ENCODE measurements around the gene SDF2L1. TPM values are rescaled to one million over a fixed set of nuclear protein-coding genes. Genes with fewer than 3 reads are reported as not detected.
"Not testable (repeated sequence)": the region's sequence is repeated elsewhere in the genome, so short reads cannot be mapped to it uniquely, and the experiment has no call there.

The SDF2L1 gene, protein sequence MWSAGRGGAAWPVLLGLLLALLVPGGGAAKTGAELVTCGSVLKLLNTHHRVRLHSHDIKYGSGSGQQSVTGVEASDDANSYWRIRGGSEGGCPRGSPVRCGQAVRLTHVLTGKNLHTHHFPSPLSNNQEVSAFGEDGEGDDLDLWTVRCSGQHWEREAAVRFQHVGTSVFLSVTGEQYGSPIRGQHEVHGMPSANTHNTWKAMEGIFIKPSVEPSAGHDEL
- total RNA-seq: 82.8 and 87.1 TPM in 2 replicates

DNA sequence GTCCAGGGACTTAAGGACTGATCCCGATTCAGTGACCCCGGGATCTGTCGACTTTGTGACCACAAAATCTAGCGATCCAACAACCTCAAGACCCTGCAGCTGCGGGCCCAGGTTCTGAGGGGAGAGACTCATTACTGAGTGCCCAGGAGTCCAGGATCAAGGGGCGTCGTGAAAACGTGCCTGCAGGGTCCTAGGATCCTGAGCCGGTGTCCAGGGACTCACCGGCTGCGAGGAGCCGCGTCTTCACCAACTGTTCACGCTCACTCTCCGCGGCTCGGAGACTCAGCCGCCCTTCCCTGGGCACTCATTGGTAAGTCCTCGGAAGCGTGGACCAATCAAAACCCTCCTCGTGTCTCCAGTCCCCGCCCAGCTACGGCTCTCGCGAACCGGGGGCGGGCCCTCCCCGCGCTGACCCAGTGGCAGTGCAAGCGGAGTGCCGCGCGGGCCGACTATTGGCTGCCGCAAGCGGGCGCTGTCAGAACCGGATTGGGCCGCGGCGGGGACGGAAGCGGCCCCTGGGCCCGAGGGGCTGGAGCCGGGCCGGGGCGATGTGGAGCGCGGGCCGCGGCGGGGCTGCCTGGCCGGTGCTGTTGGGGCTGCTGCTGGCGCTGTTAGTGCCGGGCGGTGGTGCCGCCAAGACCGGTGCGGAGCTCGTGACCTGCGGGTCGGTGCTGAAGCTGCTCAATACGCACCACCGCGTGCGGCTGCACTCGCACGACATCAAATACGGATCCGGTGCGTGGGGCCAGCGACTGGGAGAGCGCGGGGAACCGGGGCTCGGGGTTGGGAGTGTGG is at the start of gene SDF2L1:
SDF2L1 (plus strand) TSS at position 514 of the 795 bp plus-strand sequence; CDS start at position 549, 35 bp downstream.
- peak within 1 kb of the TSS; percentile 82 for H3K4me3 ChIP-seq (ENCODE audit: low read depth, low read length)
- H3K27me3 ChIP-seq (ENCODE audit: control insufficient read depth, insufficient read depth, low read length): no peaks in the 10 kb centered on the region
- DNase-seq (ENCODE audit: low read depth): peak; percentile 93
- H3K36me3 ChIP-seq (ENCODE audit: control insufficient read depth, insufficient read depth, low read length): peaks cover 2% of the 10 kb centered on the region
- TF ChIP-seq, protein P1, sequence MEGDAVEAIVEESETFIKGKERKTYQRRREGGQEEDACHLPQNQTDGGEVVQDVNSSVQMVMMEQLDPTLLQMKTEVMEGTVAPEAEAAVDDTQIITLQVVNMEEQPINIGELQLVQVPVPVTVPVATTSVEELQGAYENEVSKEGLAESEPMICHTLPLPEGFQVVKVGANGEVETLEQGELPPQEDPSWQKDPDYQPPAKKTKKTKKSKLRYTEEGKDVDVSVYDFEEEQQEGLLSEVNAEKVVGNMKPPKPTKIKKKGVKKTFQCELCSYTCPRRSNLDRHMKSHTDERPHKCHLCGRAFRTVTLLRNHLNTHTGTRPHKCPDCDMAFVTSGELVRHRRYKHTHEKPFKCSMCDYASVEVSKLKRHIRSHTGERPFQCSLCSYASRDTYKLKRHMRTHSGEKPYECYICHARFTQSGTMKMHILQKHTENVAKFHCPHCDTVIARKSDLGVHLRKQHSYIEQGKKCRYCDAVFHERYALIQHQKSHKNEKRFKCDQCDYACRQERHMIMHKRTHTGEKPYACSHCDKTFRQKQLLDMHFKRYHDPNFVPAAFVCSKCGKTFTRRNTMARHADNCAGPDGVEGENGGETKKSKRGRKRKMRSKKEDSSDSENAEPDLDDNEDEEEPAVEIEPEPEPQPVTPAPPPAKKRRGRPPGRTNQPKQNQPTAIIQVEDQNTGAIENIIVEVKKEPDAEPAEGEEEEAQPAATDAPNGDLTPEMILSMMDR (IDR thresholded peaks at IDR 0.05; ENCODE audit: insufficient read depth, low read length, poor library complexity, severe bottlenecking): no peak

DNA sequence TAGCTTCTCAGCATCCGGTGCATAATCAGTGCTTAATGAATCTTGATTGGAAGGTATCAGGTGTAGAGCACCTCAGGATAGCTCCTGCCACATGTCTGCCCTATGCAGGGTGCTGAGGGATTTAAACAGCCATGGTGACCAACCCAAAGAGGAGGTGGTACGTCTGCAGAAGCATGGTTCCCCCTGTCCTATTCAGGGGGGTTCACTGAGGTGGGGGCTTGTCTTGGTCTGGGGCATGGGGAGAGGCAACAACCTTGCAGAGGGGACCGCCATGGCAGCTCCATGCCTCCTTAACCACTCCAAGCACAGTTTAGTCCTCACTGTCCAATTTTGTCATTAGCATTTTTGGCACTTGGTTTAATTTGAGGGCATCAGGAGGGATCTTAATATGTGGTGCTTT is 49.7 kb upstream of the SDF2L1 start:
- Histone ChIP-seq H3K36me3 (ENCODE audit: control insufficient read depth, insufficient read depth, low read length) (peaks cover under 1% of the 10 kb centered on the region), H3K27me3 (ENCODE audit: control insufficient read depth, insufficient read depth, low read length) (no peaks in the 10 kb centered on the region), H3K4me3 (ENCODE audit: low read depth, low read length) (no peak overlapping the region)
- TF ChIP-seq, protein P1 (IDR thresholded peaks at IDR 0.05; ENCODE audit: insufficient read depth, low read length, poor library complexity, severe bottlenecking): no peak
- DNase-seq (ENCODE audit: low read depth): no peak

DNA sequence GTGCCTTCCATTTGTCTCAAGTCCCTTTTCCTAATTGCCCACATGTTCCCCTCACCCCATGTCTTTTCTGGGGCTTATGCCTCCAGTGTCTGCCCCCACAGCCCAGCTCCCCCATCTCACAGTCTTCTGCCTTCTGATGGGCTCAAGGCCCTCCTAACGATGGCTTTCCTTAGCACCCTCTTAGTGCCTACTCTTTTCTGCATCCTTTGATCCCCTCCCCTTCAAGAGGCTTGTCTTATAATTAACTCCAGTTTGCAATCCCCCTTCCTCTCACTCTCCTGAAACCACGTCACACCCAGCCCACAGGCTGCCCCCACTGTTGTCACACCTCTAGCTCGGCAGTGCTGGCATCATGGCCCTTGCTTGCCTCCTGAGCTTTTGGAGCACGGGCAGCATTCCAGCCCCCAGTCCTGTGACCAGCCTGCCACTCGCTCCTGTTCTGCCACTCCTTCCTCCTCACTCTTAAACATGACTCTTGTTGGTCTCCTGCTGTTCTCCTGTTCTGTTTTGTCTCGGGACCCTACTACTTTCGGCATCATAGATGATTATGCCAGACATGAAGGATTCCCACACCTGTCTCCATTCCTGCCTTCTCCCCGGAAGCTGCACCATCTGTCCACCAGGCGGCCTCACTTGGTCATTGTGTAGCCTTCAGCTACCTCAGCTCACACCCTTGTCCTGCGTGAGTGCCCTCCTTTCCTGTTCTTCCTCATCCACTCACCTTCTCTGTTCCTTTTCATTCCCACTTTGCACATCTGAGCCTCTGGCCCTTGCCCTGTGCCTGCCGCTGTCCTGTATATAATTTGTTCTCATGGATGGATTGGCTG is 48.5 kb upstream of the SDF2L1 start:
- Histone ChIP-seq H3K27me3 (ENCODE audit: control insufficient read depth, insufficient read depth, low read length) (no peaks in the 10 kb centered on the region), H3K4me3 (ENCODE audit: low read depth, low read length) (no peak overlapping the region), H3K36me3 (ENCODE audit: control insufficient read depth, insufficient read depth, low read length) (no peaks in the 10 kb centered on the region)
- no peak for DNase-seq (ENCODE audit: low read depth)
- TF ChIP-seq, protein P1 (IDR thresholded peaks at IDR 0.05; ENCODE audit: insufficient read depth, low read length, poor library complexity, severe bottlenecking): peak; percentile 32

DNA sequence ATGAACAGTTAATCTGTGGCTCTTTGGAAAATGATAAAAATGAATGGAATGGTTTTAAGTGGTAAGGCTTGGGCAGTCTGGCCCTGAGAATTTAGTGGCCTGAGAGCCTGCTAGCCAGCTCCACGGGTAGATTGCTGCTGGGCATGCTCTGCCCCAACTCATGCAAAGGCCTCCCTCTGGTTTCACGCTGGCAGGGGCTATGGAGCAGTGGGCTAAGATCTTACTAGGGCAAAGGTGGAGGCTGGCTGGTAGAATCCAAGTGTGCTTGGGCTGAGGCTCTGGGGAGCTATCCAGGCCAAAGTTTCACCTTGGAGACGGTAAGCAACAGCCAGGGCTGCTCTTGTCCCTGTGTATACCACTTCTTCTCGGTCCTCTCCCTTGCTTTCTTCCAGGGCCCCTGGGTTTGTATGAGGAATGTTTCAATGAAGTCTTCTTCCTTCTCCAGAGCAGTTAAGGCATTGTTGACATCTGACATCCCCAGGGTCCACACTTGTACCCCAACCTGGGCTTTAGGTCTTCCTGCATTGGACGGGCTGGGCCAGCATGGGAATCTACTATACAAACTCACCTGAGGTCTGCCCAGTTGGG is 47.1 kb upstream of the SDF2L1 start:
- no peaks in the 10 kb centered on the region for H3K36me3 ChIP-seq (ENCODE audit: control insufficient read depth, insufficient read depth, low read length)
- TF ChIP-seq, protein P1 (IDR thresholded peaks at IDR 0.05; ENCODE audit: insufficient read depth, low read length, poor library complexity, severe bottlenecking): no peak
- no peak for DNase-seq (ENCODE audit: low read depth)
- H3K27me3 ChIP-seq (ENCODE audit: control insufficient read depth, insufficient read depth, low read length): no peaks in the 10 kb centered on the region
- no peak overlapping the region for H3K4me3 ChIP-seq (ENCODE audit: low read depth, low read length)

DNA sequence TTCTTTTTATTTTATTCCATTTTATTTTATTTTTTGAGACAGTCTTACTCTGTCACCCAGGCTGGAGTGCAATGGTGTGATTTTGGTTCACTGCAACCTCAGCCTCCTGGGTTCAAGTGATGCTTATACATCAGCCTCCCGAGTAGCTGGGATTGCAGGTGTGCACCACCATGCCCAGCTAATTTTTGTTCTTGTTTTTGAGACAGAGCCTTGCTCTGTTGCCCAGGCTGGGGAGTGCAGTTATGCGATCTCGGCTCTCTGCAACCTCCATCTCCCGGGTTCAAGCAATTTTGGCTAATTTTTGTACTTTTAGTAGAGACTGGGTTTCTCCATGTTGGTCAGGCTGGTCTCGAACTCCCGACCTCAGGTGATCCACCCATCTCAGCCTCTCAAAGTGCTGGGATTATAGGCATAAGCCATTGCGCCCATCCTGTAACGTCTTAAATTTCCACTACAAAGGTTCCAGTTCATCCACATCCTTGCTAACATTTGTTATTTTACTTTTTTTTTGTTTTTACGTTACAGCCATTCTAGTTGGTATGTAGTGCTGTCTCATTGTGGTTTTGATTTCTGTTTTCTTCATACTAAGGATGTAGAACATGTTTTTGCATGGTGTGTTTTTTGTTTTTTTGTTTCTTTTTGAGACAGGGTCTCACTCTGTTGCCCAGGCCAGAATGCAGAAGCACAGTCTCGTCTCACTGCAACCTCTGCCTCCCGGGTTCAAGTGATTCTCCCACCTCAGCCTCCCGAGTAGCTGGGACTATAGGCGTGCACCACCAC is 45.6 kb upstream of the SDF2L1 start:
- not testable (repeated sequence) for H3K36me3 ChIP-seq (ENCODE audit: control insufficient read depth, insufficient read depth, low read length); DNase-seq (ENCODE audit: low read depth); H3K27me3 ChIP-seq (ENCODE audit: control insufficient read depth, insufficient read depth, low read length); H3K4me3 ChIP-seq (ENCODE audit: low read depth, low read length)
